Fibroblast of the aortic adventitia (primary cell): ENCODE measurements around the gene SETBP1. TPM values are rescaled to one million over a fixed set of nuclear protein-coding genes. Genes with fewer than 3 reads are reported as not detected.

Experiments
- DNase-seq: peaks from one replicate; pipeline ENCODE4 v3.0.0-alpha.2; 2010; ENCODE audit warnings: low read depth
- H3K4me3 ChIP-seq: 2 replicates; pipeline ENCODE4 v1.5.1; 2011; ENCODE audit warnings: low read depth, mild to moderate bottlenecking, control low read depth, low read length, moderate library complexity
- CTCF ChIP-seq: IDR thresholded peaks from 2 replicates; pipeline ENCODE4 v1.5.1; 2011; ENCODE audit warnings: mild to moderate bottlenecking, low read length, control low read depth, inconsistent platforms; ENCODE audit not compliant: insufficient read depth
- total RNA-seq: library from RNA; depleted of rRNA; stranded (reverse); fragments of >200 nt; gene quantifications from 2 replicates; pipeline ENCODE4 v1.2.3, GENCODE V29; 2012; ENCODE audit warnings: low replicate concordance

SETBP1 gene
- total RNA-seq, 1 donor: 10.5 TPM

GRCh38 chr18:45004546-45005080 lies 323.9 kb downstream of the SETBP1 start:
- H3K4me3 ChIP-seq: no peak overlapping the region
- no peak for TF ChIP-seq CTCF
- DNase-seq: no peak

DNA sequence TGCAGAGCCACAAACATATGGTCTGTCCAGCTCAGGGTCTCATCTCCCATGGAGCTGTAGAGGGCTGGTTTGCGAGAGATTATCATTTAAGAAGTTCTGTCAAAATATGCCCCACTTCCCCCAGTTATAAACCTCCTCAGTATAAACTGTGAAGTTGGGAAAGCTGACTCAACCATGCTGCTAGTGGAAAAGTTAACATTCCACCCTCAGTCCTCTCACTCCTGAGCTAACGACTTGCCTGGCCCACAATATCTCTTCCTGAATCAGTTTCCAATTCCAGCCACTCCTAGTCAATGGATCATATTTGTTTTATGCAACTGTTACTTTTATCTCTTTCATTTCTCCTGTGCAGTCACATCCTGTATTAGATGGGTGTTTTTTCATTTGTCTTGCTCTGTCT lies 326.2 kb downstream of the SETBP1 start:
- DNase-seq: peak; percentile 31
- no peak for TF ChIP-seq CTCF
- H3K4me3 ChIP-seq: no peak overlapping the region

- DNase-seq: peak; percentile 42
- no peak overlapping the region for H3K4me3 ChIP-seq
- TF ChIP-seq CTCF: no peak
These were observed 326.8 kb downstream of the SETBP1 start for GRCh38 chr18:45007531-45007930.

DNA sequence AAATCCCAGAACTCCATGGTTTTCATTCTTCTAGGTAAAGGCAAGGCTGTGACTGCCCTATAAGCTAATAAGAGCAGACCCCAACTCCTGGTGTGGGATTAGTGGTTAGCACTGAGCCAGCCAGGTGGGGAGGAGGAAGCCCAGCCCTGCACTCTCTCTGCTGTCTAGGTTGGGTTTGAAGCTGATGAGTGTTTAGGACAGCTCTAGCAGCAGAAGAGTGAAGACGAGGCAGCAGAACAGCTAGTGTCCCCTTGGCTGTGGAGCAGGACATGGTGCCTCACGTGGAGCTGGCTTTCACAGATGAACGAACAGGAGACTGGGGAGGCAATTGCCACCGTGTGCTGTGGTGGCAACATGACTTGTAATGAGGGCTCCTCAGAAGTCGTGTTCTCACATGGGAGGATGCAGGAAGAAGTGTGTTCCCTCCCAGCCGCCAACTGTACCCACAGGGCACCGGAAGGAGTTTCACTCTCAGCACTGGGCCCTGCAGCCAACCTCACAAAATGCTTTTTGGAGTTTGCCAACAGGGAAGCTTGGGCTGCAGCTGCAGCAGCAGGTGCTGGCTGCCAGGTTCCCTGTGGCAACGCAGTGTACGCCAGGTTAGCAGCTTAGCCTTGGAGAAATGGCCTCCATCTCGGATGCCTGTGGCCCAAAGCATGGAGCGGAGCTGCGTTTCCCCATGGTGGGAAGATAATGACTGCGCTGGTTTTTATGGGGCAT lies 328.2 kb downstream of the SETBP1 start:
- H3K4me3 ChIP-seq: no peak overlapping the region
- no peak for DNase-seq
- TF ChIP-seq CTCF: no peak

- TF ChIP-seq CTCF: no peak
- DNase-seq: no peak
- H3K4me3 ChIP-seq: no peak overlapping the region
These were observed 329.1 kb downstream of the SETBP1 start for GRCh38 chr18:45009756-45010155.

GRCh38 chr18:45012286-45012685 lies 331.6 kb downstream of the SETBP1 start:
- no peak for TF ChIP-seq CTCF
- no peak for DNase-seq
- no peak overlapping the region for H3K4me3 ChIP-seq
